PFSK-1 (cell line): ENCODE data around the gene KCNN1.

Experiments
- FOXP2 ChIP-seq: optimal IDR thresholded peaks from 2 replicates; pipeline ENCODE3; 2011; ENCODE audit warnings: borderline replicate concordance, control low read depth, inconsistent platforms; ENCODE audit not compliant: insufficient read depth; ENCODE audit errors: extremely low read length, extremely low read depth
- SIN3A ChIP-seq: IDR thresholded peaks from 2 replicates; pipeline ENCODE4 v1.6.1; 2012; ENCODE audit warnings: mild to moderate bottlenecking, low read length, moderate library complexity, borderline replicate concordance; ENCODE audit not compliant: insufficient read depth
- TAF1 ChIP-seq: IDR thresholded peaks from 2 replicates; pipeline ENCODE4 v1.6.1; 2012; ENCODE audit warnings: low read length, control low read depth, borderline replicate concordance; ENCODE audit not compliant: insufficient read depth
- TF ChIP-seq, protein P1 (sequence below), 2 experiments: IDR thresholded peaks; 2 replicates each; pipeline versions ENCODE4 v1.6.1 to v1.8.0; 2011 to 2012; ENCODE audit warnings: low read depth in 2 of 2, low read length in 2 of 2, control low read depth in 1 of 2, inconsistent platforms in 1 of 2, mild to moderate bottlenecking in 1 of 2, moderate library complexity in 1 of 2; ENCODE audit not compliant: insufficient read depth in 1 of 2

DNA sequence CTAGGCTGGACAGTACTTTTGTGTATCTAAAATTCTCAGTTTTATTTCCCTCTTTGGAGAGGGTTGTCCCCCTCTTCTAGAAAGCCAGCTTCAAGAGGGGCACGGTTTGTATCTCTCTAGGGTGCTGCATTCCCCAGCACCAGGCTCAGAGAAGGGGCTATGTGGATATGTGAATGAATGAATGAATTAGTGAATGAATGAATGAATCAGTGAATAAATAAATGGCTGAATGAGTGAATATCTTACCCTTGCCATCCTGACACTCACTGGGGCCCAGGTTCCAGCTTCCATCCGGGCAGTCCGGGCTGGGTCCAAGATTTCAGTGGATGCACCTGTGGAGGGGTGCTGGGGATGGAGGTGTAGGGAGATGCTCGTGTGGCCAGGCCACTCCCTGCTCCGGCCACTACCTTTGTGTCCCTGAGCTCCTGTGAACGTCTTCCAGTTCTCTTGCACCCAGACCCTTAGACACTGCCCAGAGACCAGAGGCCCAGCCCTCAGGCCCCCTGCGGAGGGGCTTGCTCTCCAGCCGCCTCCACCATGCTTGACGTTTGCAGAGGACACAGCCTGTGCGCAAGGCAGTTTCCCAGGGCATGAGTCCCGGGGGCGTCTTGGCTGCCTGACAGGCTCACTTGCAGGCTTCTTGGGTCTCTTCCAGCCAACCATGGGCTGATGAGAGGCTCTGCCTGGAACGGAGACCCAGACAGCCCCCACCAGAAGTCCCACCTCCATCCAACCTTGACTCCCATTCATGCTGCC, 2.8 kb upstream of the KCNN1 start:
- TF ChIP-seq TAF1: no peak
- TF ChIP-seq FOXP2: no peak
- TF ChIP-seq, protein P1, sequence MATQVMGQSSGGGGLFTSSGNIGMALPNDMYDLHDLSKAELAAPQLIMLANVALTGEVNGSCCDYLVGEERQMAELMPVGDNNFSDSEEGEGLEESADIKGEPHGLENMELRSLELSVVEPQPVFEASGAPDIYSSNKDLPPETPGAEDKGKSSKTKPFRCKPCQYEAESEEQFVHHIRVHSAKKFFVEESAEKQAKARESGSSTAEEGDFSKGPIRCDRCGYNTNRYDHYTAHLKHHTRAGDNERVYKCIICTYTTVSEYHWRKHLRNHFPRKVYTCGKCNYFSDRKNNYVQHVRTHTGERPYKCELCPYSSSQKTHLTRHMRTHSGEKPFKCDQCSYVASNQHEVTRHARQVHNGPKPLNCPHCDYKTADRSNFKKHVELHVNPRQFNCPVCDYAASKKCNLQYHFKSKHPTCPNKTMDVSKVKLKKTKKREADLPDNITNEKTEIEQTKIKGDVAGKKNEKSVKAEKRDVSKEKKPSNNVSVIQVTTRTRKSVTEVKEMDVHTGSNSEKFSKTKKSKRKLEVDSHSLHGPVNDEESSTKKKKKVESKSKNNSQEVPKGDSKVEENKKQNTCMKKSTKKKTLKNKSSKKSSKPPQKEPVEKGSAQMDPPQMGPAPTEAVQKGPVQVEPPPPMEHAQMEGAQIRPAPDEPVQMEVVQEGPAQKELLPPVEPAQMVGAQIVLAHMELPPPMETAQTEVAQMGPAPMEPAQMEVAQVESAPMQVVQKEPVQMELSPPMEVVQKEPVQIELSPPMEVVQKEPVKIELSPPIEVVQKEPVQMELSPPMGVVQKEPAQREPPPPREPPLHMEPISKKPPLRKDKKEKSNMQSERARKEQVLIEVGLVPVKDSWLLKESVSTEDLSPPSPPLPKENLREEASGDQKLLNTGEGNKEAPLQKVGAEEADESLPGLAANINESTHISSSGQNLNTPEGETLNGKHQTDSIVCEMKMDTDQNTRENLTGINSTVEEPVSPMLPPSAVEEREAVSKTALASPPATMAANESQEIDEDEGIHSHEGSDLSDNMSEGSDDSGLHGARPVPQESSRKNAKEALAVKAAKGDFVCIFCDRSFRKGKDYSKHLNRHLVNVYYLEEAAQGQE (IDR thresholded peaks at IDR 0.05; ENCODE audit: insufficient read depth in 1 of 2, low read depth in 2 of 2, low read length in 2 of 2): no peak
- no peak for TF ChIP-seq SIN3A
